CD4-positive, alpha-beta memory T cell (primary cell): ENCODE results near the gene PSMD1. TPM values are rescaled to one million over a fixed set of nuclear protein-coding genes. Genes with fewer than 3 reads are reported as not detected.

Experiments
- CTCF ChIA-PET: fragments of 350-600 bp; sonication (Branson Sonifier 250); formaldehyde crosslinking; loops from one replicate; lab custom pipeline; 2021; ENCODE audit warnings: inconsistent platforms; ENCODE audit not compliant: partially characterized antibody; lab: Charles Lee
- POLR2A ChIA-PET: fragments of 350-600 bp; sonication (Branson Sonifier 250); formaldehyde crosslinking; loops from one replicate; lab custom pipeline; 2021; ENCODE audit not compliant: partially characterized antibody; lab: Charles Lee
- DNase-seq, 5 donors: peaks; one replicate each; pipeline versions ENCODE4 v3.0.0 to v3.0.0-alpha.2; 2020 to 2022; ENCODE audit warnings: mixed read lengths in 1 of 5
- H3K27ac ChIP-seq: one replicate; pipeline ENCODE4 v1.7.0; 2013; ENCODE audit warnings: low read depth, low read length
- H3K27me3 ChIP-seq: 2 replicates; pipeline ENCODE4 v1.7.0; 2013; ENCODE audit warnings: mild to moderate bottlenecking, low read length, moderate library complexity; ENCODE audit not compliant: insufficient read depth
- H3K36me3 ChIP-seq: 2 replicates; pipeline ENCODE4 v1.7.0; 2013; ENCODE audit warnings: mild to moderate bottlenecking, low read length, moderate library complexity; ENCODE audit not compliant: insufficient read depth
- H3K4me1 ChIP-seq: 2 replicates; pipeline ENCODE4 v1.7.0; 2013; ENCODE audit warnings: mild to moderate bottlenecking, low read length, moderate library complexity; ENCODE audit not compliant: insufficient read depth
- H3K4me3 ChIP-seq, 2 donors: one replicate each; pipeline ENCODE4 v1.7.0; 2013; ENCODE audit warnings: low read length in 2 of 2, mild to moderate bottlenecking in 1 of 2
- H3K9me3 ChIP-seq, 2 donors: one replicate each; pipeline ENCODE4 v1.7.0; 2013; ENCODE audit warnings: low read length in 2 of 2, control low read depth in 1 of 2; ENCODE audit not compliant: control insufficient read depth in 1 of 2
- H3K27ac Mint-ChIP-seq, 7 donors: one replicate each; pipeline ENCODE4 v1.8.0; 2020 to 2021; ENCODE audit warnings: mixed read lengths in 7 of 7, mild to moderate bottlenecking in 6 of 7, inconsistent platforms in 3 of 7, moderate library complexity in 3 of 7
- H3K27me3 Mint-ChIP-seq, 2 donors: one replicate each; pipeline ENCODE4 v1.8.0; 2020 to 2021; ENCODE audit warnings: mixed read lengths in 2 of 2
- H3K36me3 Mint-ChIP-seq, 2 donors: one replicate each; pipeline ENCODE4 v1.8.0; 2020 to 2021; ENCODE audit warnings: mixed read lengths in 2 of 2, inconsistent platforms in 1 of 2, mild to moderate bottlenecking in 1 of 2
- H3K4me1 Mint-ChIP-seq, 4 donors: one replicate each; pipeline ENCODE4 v1.8.0; 2020 to 2021; ENCODE audit warnings: mixed read lengths in 4 of 4, mild to moderate bottlenecking in 1 of 4
- H3K4me3 Mint-ChIP-seq, 8 donors: one replicate each; pipeline ENCODE4 v1.8.0; 2020 to 2021; ENCODE audit warnings: mixed read lengths in 8 of 8, mild to moderate bottlenecking in 7 of 8, moderate library complexity in 6 of 8, inconsistent platforms in 3 of 8
- H3K9me3 Mint-ChIP-seq, 8 donors: one replicate each; pipeline ENCODE4 v1.8.0; 2020 to 2021; ENCODE audit warnings: mixed read lengths in 8 of 8, mild to moderate bottlenecking in 5 of 8, inconsistent platforms in 3 of 8, moderate library complexity in 1 of 8
- intact Hi-C: fragments of 100-400 bp; cut with micrococcal nuclease; formaldehyde crosslinking; loops from one replicate; pipeline ENCODE4 v1.15.1; 2023
- polyA plus RNA-seq, 2 donors: library from polyadenylated mRNA; unstranded; fragments of 300-500 nt; fragmentation: Illumina TruSeq; gene quantifications; one replicate each; pipeline ENCODE4 v1.2.3, GENCODE V29; 2021
- total RNA-seq, 2 experiments: library from RNA; stranded (reverse); gene quantifications; one replicate each; pipeline ENCODE4 v1.2.3, GENCODE V29; 2021

Gene PSMD1
- total and polyA plus RNA-seq, 4 experiments from 2014 or later = 38.0 to 65.0 (median 52.6) TPM

GRCh38 chr2:231197706-231198290, 141.1 kb downstream of the PSMD1 start:
- peak in 1 of 5 donors; percentile 2 for DNase-seq
- Mint-ChIP-seq H3K4me3 (peak overlapping the region; percentile 91 to 96 (median 93)), H3K9me3 (no peaks in the 10 kb centered on the region), H3K27ac (peak overlapping the region in 4 of 7 donors; percentile 61 to 89 (median 81)), H3K27me3 (peaks cover 5 to 6% of the 10 kb centered on the region in 2 donors), H3K4me1 (peaks cover 0 to 19% (median 11%) of the 10 kb centered on the region in 4 donors), H3K36me3 (peaks cover 0 to 2% of the 10 kb centered on the region in 2 donors)
- H3K27me3 ChIP-seq = no peaks in the 10 kb centered on the region
- no peaks in the 10 kb centered on the region for H3K9me3 ChIP-seq
- CTCF ChIA-PET = no interaction called here
- intact Hi-C loops = no loop called here
- peak overlapping the region; percentile 93 to 97 for H3K4me3 ChIP-seq
- peak overlapping the region; percentile 40 for H3K27ac ChIP-seq
- POLR2A ChIA-PET = no interaction called here
- H3K4me1 ChIP-seq = peaks cover 13% of the 10 kb centered on the region
- H3K36me3 ChIP-seq = no peaks in the 10 kb centered on the region

GRCh38 chr2:231198291-231199173, 141.9 kb downstream of the PSMD1 start, which contains the start of gene ARMC9:
ARMC9 (plus strand) TSS chr2:231198631; CDS start chr2:231206239, 7,608 bp downstream.
- intact Hi-C loops = no loop called here
- peak; percentile 56 to 73 (median 63) for DNase-seq
- Histone ChIP-seq H3K4me1 (peaks cover 13% of the 10 kb centered on the region), H3K4me3 (peak within 1 kb of the TSS; percentile 93 to 97), H3K27ac (peak within 1 kb of the TSS; percentile 40), H3K27me3 (no peaks in the 10 kb centered on the region), H3K36me3 (no peaks in the 10 kb centered on the region), H3K9me3 (no peaks in the 10 kb centered on the region)
- peaks cover 0 to 2% of the 10 kb centered on the region in 2 donors for H3K36me3 Mint-ChIP-seq
- H3K9me3 Mint-ChIP-seq = no peaks in the 10 kb centered on the region
- H3K27me3 Mint-ChIP-seq = peaks cover 5 to 6% of the 10 kb centered on the region in 2 donors
- peak within 1 kb of the TSS in 5 of 7 donors; percentile 22 to 89 (median 78) for H3K27ac Mint-ChIP-seq
- CTCF ChIA-PET = no interaction called here
- peak within 1 kb of the TSS; percentile 91 to 96 (median 93) for H3K4me3 Mint-ChIP-seq
- H3K4me1 Mint-ChIP-seq = peaks cover 0 to 19% (median 11%) of the 10 kb centered on the region in 4 donors
- POLR2A ChIA-PET = no interaction called here

- no peak for DNase-seq
- peaks cover 0 to 1% (median 0%) of the 10 kb centered on the region in 8 donors for H3K9me3 Mint-ChIP-seq
- peak overlapping the region in 3 of 7 donors; percentile 64 to 83 (median 70) for H3K27ac Mint-ChIP-seq
- Histone ChIP-seq H3K9me3 (no peaks in the 10 kb centered on the region), H3K4me3 (no peak overlapping the region), H3K27me3 (no peaks in the 10 kb centered on the region), H3K27ac (no peak overlapping the region), H3K36me3 (no peaks in the 10 kb centered on the region), H3K4me1 (peaks cover 13% of the 10 kb centered on the region)
- H3K4me3 Mint-ChIP-seq = peak overlapping the region; percentile 84 to 92 (median 88)
- ChIA-PET POLR2A (no interaction called here), CTCF (no interaction called here)
- peaks cover 0 to 2% of the 10 kb centered on the region in 2 donors for H3K36me3 Mint-ChIP-seq
- peaks cover 0 to 19% (median 11%) of the 10 kb centered on the region in 4 donors for H3K4me1 Mint-ChIP-seq
- intact Hi-C loops = no loop called here
- H3K27me3 Mint-ChIP-seq = peaks cover 5 to 6% of the 10 kb centered on the region in 2 donors
Observed at GRCh38 chr2:231199219-231199618, 142.6 kb downstream of the PSMD1 start.

GRCh38 chr2:231200805-231201474, 144.3 kb downstream of the PSMD1 start:
- H3K9me3 Mint-ChIP-seq = peaks cover 0 to 2% (median 0%) of the 10 kb centered on the region in 8 donors
- peak overlapping the region in 3 of 8 donors; percentile 2 to 37 (median 13) for H3K4me3 Mint-ChIP-seq
- no peaks in the 10 kb centered on the region for H3K27me3 ChIP-seq
- peak overlapping the region in 1 of 7 donors; percentile 23 for H3K27ac Mint-ChIP-seq
- H3K9me3 ChIP-seq = no peaks in the 10 kb centered on the region
- POLR2A ChIA-PET = no interaction called here
- peaks cover 2 to 4% of the 10 kb centered on the region in 2 donors for H3K27me3 Mint-ChIP-seq
- no peak overlapping the region for H3K27ac ChIP-seq
- H3K36me3 Mint-ChIP-seq = peaks cover 0 to 2% of the 10 kb centered on the region in 2 donors
- H3K4me3 ChIP-seq = no peak overlapping the region
- no peaks in the 10 kb centered on the region for H3K36me3 ChIP-seq
- peaks cover 13% of the 10 kb centered on the region for H3K4me1 ChIP-seq
- intact Hi-C loops = no loop called here
- DNase-seq = no peak
- CTCF ChIA-PET = no interaction called here
- peaks cover 0 to 19% (median 11%) of the 10 kb centered on the region in 4 donors for H3K4me1 Mint-ChIP-seq

- ChIA-PET POLR2A (no interaction called here), CTCF (no interaction called here)
- no peak overlapping the region for H3K27ac ChIP-seq
- H3K4me1 ChIP-seq = peaks cover 13% of the 10 kb centered on the region
- Mint-ChIP-seq H3K9me3 (peaks cover 0 to 2% (median 0%) of the 10 kb centered on the region in 8 donors), H3K36me3 (peaks cover 0 to 2% of the 10 kb centered on the region in 2 donors), H3K4me3 (peak overlapping the region in 2 of 8 donors; percentile 8 to 13), H3K27me3 (peaks cover 0 to 4% of the 10 kb centered on the region in 2 donors), H3K4me1 (peaks cover 0 to 19% (median 10%) of the 10 kb centered on the region in 4 donors), H3K27ac (peak overlapping the region in 1 of 7 donors; percentile 23)
- H3K4me3 ChIP-seq = no peak overlapping the region
- H3K9me3 ChIP-seq = no peaks in the 10 kb centered on the region
- no peaks in the 10 kb centered on the region for H3K27me3 ChIP-seq
- no peak for DNase-seq
- H3K36me3 ChIP-seq = no peaks in the 10 kb centered on the region
- intact Hi-C loops = no loop called here
Observed at GRCh38 chr2:231201475-231201814, 144.8 kb downstream of the PSMD1 start.

- H3K27ac Mint-ChIP-seq = peak overlapping the region in 1 of 7 donors; percentile 25
- Histone ChIP-seq H3K27me3 (no peaks in the 10 kb centered on the region), H3K4me3 (no peak overlapping the region), H3K9me3 (no peaks in the 10 kb centered on the region), H3K4me1 (peaks cover 6% of the 10 kb centered on the region), H3K27ac (no peak overlapping the region), H3K36me3 (no peaks in the 10 kb centered on the region)
- H3K4me1 Mint-ChIP-seq = peaks cover 0 to 8% (median 3%) of the 10 kb centered on the region in 4 donors
- H3K36me3 Mint-ChIP-seq = peaks cover 0 to 2% of the 10 kb centered on the region in 2 donors
- ChIA-PET POLR2A (no interaction called here), CTCF (interaction anchor here (1.3 kb wide), 1 partner anchor 9 kb away, joined by 3 read pairs; no protein-coding TSS in a partner anchor)
- no peak for DNase-seq
- peaks cover 0 to 2% (median 0%) of the 10 kb centered on the region in 8 donors for H3K9me3 Mint-ChIP-seq
- H3K27me3 Mint-ChIP-seq = peaks cover 0 to 4% of the 10 kb centered on the region in 2 donors
- intact Hi-C loops = no loop called here
- H3K4me3 Mint-ChIP-seq = no peak overlapping the region
Observed at GRCh38 chr2:231203087-231203486, 146.4 kb downstream of the PSMD1 start.
